Hepatocyte (in vitro differentiated cells): ENCODE data around the gene ANKRD39.
A peak's percentile ranks its signal among the peaks of the same experiment; 100 is the strongest.

Source experiments
- CTCF ChIP-seq: fragments of 200-600 bp; sonication (generic); IDR thresholded peaks from 2 replicates; pipeline ENCODE4 v1.5.1; 2016; ENCODE audit warnings: antibody characterized with exemption, mild to moderate bottlenecking; ENCODE audit not compliant: poor library complexity
- EZH2 ChIP-seq: fragments of 200-600 bp; sonication (generic); IDR thresholded peaks from 2 replicates; pipeline ENCODE4 v1.6.1; 2016; ENCODE audit warnings: antibody characterized with exemption, mild to moderate bottlenecking, borderline replicate concordance
- EZH2phosphoT487 ChIP-seq: fragments of 200-600 bp; sonication (generic); IDR thresholded peaks from one replicate; pipeline ENCODE4 v1.6.1; 2018; ENCODE audit warnings: antibody characterized with exemption, mild to moderate bottlenecking, low read depth, moderate library complexity; ENCODE audit not compliant: unreplicated experiment, severe bottlenecking

- TF ChIP-seq CTCF: peak; percentile 51
- no peak for TF ChIP-seq EZH2phosphoT487
- no peak for TF ChIP-seq EZH2
Observed at GRCh38 chr2:96816127-96816835, 41.5 kb downstream of the ANKRD39 start, which contains the start of gene CNNM3.
